ENCODE measurements around the gene BID. TPM values are rescaled to one million over a fixed set of nuclear protein-coding genes. Genes with fewer than 3 reads are reported as not detected.

The BID gene
- total RNA-seq, 1 experiment from 2014 or later: 66.7 TPM

DNA sequence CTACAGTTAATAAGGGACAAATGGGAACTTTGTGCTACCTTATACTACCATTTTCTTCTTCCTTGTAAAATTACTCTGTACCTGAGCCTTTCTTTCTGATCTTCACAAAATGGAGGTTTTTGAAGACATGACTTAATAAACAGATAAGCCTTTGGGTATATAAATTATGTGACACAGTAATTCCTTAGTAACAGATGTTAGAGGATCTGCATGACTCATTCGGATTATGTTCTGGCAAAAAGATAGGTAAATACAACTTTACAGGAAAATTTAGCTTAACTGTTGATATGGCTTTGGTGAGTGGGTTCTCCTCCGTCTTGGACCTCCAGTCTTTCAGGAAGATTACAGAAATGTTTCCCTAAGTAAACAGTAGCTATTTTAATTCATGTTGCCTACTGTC is 61.8 kb downstream of the BID start:
- TF ChIP-seq, protein P1, sequence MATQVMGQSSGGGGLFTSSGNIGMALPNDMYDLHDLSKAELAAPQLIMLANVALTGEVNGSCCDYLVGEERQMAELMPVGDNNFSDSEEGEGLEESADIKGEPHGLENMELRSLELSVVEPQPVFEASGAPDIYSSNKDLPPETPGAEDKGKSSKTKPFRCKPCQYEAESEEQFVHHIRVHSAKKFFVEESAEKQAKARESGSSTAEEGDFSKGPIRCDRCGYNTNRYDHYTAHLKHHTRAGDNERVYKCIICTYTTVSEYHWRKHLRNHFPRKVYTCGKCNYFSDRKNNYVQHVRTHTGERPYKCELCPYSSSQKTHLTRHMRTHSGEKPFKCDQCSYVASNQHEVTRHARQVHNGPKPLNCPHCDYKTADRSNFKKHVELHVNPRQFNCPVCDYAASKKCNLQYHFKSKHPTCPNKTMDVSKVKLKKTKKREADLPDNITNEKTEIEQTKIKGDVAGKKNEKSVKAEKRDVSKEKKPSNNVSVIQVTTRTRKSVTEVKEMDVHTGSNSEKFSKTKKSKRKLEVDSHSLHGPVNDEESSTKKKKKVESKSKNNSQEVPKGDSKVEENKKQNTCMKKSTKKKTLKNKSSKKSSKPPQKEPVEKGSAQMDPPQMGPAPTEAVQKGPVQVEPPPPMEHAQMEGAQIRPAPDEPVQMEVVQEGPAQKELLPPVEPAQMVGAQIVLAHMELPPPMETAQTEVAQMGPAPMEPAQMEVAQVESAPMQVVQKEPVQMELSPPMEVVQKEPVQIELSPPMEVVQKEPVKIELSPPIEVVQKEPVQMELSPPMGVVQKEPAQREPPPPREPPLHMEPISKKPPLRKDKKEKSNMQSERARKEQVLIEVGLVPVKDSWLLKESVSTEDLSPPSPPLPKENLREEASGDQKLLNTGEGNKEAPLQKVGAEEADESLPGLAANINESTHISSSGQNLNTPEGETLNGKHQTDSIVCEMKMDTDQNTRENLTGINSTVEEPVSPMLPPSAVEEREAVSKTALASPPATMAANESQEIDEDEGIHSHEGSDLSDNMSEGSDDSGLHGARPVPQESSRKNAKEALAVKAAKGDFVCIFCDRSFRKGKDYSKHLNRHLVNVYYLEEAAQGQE (IDR thresholded peaks at IDR 0.05; ENCODE audit: insufficient read depth in 1 of 2, low read depth in 2 of 2, low read length in 1 of 2): no peak
- TF ChIP-seq, protein P2, sequence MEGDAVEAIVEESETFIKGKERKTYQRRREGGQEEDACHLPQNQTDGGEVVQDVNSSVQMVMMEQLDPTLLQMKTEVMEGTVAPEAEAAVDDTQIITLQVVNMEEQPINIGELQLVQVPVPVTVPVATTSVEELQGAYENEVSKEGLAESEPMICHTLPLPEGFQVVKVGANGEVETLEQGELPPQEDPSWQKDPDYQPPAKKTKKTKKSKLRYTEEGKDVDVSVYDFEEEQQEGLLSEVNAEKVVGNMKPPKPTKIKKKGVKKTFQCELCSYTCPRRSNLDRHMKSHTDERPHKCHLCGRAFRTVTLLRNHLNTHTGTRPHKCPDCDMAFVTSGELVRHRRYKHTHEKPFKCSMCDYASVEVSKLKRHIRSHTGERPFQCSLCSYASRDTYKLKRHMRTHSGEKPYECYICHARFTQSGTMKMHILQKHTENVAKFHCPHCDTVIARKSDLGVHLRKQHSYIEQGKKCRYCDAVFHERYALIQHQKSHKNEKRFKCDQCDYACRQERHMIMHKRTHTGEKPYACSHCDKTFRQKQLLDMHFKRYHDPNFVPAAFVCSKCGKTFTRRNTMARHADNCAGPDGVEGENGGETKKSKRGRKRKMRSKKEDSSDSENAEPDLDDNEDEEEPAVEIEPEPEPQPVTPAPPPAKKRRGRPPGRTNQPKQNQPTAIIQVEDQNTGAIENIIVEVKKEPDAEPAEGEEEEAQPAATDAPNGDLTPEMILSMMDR (IDR thresholded peaks at IDR 0.05): no peak
- TF ChIP-seq TCF7L2 (IDR thresholded peaks at IDR 0.05; ENCODE audit: low read depth, low read length): no peak
- TF ChIP-seq POLR2AphosphoS5 (IDR thresholded peaks at IDR 0.05; ENCODE audit: low read depth, low read length): no peak
- TF ChIP-seq SIN3A (IDR thresholded peaks at IDR 0.05; ENCODE audit: borderline replicate concordance, insufficient read depth, low read depth, low read length): no peak
- H3K27ac ChIP-seq (ENCODE audit: low read length): no peak overlapping the region
- in situ Hi-C loops (cut with HindIII; ENCODE audit: low pct_unique_long_range_greater_than_20kb, low sequenced_read_pairs): no loop called here

DNA sequence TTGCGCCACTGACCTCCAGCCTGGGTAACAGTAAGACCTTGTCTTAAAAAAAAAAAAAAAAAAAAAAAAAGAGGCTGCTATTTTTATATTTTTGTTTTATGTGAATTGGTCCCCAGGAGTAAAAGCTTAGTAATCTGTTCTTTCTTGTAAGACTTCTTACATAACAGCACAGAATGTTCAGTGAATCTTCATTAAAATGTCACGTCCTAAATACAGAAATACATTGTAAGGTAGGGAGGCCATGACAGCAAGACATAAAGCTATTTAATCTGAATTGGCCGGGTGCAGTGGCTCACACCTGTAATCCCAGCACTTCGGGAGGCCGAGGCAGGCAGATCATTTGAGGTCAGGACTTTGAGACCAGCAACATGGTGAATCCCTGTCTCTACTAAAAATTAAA is 64.2 kb downstream of the BID start:
- Histone ChIP-seq H3K4me3 (ENCODE audit: low read depth in 2 of 2, low read length in 2 of 2) (no peak overlapping the region), H3K36me3 (ENCODE audit: control insufficient read depth, insufficient read depth, low read length) (no peaks in the 10 kb centered on the region; the same call in 1 of the 2 replicates), H3K27ac (ENCODE audit: low read length) (no peak overlapping the region), H3K4me1 (ENCODE audit: control insufficient read depth, insufficient read depth, low read length) (peaks cover 18% of the 10 kb centered on the region), H3K27me3 (ENCODE audit: control insufficient read depth, insufficient read depth, low read length) (no peaks in the 10 kb centered on the region), H3K9me3 (ENCODE audit: control insufficient read depth, insufficient read depth, low read depth, low read length) (no peaks in the 10 kb centered on the region)
- ChIA-PET POLR2A (no interaction called here), CTCF (no interaction called here)
- no TSS peak for BruUV-seq (replicated peaks)
- ATAC-seq (no peak), DNase-seq (ENCODE audit: low read depth, low spot score) (no peak)
- TF ChIP-seq TCF7L2 (IDR thresholded peaks at IDR 0.05; ENCODE audit: low read depth, low read length): no peak
- TF ChIP-seq POLR2AphosphoS5 (IDR thresholded peaks at IDR 0.05; ENCODE audit: low read depth, low read length): no peak
- TF ChIP-seq, protein P2 (IDR thresholded peaks at IDR 0.05): no peak
- no peak for TF ChIP-seq SIN3A (IDR thresholded peaks at IDR 0.05; ENCODE audit: borderline replicate concordance, insufficient read depth, low read depth, low read length)
- TF ChIP-seq, protein P1 (IDR thresholded peaks at IDR 0.05; ENCODE audit: insufficient read depth in 1 of 2, low read depth in 2 of 2, low read length in 1 of 2): no peak
- intact Hi-C loops (cut with micrococcal nuclease; ENCODE audit: unreplicated experiment) (no loop called here), in situ Hi-C loops (cut with HindIII; ENCODE audit: low pct_unique_long_range_greater_than_20kb, low sequenced_read_pairs) (no loop called here)

More for the DNA sequence above, 61.8 kb downstream of the BID start:
- Histone ChIP-seq H3K27me3 (ENCODE audit: control insufficient read depth, insufficient read depth, low read length) (no peaks in the 10 kb centered on the region), H3K36me3 (ENCODE audit: control insufficient read depth, insufficient read depth, low read length) (no peaks in the 10 kb centered on the region; the same call in 1 of the 2 replicates), H3K4me1 (ENCODE audit: control insufficient read depth, insufficient read depth, low read length) (0 out of 2 replicates have a peak, but pooled peaks cover 2% of the 10 kb centered on the region), H3K9me3 (ENCODE audit: control insufficient read depth, insufficient read depth, low read depth, low read length) (no peaks in the 10 kb centered on the region), H3K4me3 (ENCODE audit: low read depth in 2 of 2, low read length in 2 of 2) (no peak overlapping the region)
- intact Hi-C loops (cut with micrococcal nuclease; ENCODE audit: unreplicated experiment): no loop called here
- ChIA-PET POLR2A (no interaction called here), CTCF (no interaction called here)
- DNase-seq (ENCODE audit: low read depth, low spot score) (no peak), ATAC-seq (no peak)
- BruUV-seq (replicated peaks): no TSS peak
